HG02973 (cell line): ENCODE data around the gene SMAD2.

Experiments used
- ATAC-seq: cut with Tn5 transposase; IDR thresholded peaks from one replicate; pipeline ENCODE4 v1.9.1; 2021; ENCODE audit warnings: moderate library complexity; ENCODE audit not compliant: unreplicated experiment

SMAD2 gene

DNA sequence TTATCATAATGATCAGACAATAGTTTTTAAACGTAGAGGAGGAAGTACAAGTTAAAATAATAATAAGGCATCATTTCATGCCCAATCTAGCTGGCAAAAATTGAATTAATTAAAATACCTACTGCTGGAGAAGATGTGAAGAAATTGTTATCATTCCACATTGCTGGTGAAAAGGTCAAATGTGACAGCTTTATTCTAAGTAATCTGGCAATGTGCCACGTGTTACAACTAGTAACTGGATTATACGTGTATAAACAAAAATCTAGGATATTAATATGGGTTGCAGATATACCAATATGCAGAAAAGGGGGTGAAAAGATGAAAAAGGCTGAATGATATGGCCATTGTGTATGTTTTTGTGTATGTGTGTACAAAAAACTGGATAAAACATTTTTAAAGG, 32.4 kb downstream of the SMAD2 start:
- no peak for ATAC-seq

DNA sequence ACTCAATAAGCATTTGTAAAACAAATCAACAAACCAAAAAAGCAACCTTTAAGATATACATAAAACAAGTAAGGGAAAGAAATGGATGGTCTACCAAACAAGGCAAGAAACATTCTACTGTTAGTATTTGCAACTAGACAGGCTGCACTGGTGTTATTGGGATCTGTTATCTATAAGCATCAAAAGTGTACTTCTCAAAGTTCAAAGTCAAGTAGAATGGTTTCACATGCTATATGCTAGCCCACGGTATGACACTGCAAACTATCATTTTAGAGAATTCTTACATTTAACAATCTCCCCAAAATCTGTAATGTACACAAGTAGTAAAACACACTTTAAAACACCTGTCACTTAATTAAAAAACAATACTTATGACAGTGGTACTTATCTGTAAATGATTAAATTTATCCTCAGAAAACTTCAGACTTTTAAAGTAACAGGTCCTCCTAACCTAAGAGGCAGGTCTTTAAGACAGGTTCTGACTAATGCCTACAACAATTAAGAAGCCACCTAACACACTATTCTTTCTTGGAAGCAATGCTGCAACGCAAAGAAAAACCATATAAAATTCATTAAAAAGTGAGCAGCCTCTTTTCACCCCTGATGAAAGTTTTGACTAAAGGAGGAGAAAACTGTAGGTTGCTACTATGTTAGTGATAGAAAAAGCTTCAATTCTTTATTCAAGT, 34.8 kb downstream of the SMAD2 start:
- ATAC-seq, result no peak

- ATAC-seq, result no peak
Observed at GRCh38 chr18:47893939-47894699, 36.3 kb downstream of the SMAD2 start.

DNA sequence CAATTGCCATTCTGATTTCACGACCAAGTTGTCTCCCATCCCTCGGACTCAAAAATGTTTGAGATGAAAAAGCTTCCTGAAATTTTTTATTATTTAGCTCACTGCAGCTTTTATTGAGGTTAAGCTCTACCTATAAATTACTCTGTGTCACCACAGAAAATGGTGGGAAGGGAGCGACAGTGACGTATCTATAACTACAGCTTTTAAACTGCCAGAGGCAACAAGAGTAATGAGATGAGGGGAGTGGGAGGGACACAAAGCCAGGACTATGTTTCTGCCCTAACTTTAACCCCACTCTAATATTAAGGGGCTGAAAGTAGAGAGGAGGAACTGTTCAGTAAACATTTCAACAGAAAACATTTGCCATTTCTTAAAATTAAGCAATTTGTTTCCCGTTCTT, 37.4 kb downstream of the SMAD2 start:
- no peak for ATAC-seq

DNA sequence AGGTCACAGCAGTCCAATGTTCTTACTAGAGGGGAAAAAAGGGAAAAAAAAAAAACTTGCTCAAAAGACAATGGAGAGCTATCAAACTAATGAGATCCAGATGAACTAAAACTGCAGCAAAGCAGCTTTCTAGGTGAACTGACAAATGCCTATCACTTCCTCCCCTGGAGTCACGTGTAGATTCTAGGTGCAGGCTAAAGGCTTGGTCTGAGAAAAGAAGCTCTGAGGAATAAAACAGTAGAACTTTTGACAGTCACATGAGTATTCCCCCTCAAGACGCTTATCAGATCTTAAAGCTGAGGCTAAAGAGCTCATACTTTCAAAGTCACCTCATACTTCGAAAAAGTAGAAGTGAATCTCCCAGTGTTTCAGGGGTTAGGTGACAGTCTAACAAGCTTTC, 42.3 kb downstream of the SMAD2 start:
- no peak for ATAC-seq

GRCh38 chr18:47887227-47887626, 43.2 kb downstream of the SMAD2 start:
- ATAC-seq, result no peak

DNA sequence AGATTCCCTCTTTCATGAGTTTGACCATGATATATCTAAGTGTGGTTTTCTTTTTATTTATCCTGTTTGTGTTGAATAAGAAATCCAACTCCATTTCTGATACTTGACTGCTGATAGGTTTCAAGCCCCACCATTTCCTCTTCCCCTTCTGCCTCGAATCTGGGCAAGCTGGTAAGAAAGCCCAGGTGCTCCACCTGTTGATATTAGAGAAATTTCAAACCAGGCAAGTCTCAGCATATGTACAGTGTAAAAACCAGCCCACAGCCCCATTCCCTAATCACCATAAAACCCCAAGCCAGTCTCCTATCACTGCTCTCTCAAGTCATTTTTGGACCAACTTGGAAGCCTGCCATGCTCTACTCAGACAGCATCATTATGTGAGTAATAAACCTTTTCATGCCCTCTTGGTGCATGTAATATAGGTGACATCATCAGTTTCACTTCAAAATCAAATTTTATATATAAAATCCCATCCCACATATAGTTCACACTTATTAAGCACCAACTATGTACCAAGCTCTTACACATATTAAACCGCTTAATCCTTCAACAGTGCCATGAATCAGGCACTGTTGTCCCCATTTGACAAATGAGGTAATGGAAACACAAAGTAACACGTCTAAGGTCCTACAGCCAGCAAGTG, 46.6 kb downstream of the SMAD2 start:
- ATAC-seq, result no peak

DNA sequence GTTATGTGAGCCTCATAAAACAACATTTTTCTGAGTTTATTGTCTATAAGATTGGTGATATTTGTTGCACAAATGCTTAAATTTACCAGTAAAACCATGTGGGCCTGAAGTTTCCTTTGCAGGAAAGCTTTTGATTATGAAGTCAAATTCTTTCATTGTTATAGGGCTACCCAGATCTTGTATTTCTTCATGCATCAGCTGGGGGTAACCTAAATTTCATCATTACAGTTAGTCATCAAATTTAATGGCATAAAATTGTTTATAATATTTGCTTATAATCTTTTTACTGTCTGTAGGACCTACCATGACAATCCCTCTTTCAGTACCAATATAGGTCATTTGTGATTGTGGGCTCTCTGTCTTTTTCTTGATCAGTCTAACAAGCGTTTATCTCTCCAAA, 47.8 kb downstream of the SMAD2 start:
- ATAC-seq, result no peak

- no peak for ATAC-seq
Observed at GRCh38 chr18:47881752-47882455, 48.6 kb downstream of the SMAD2 start.

DNA sequence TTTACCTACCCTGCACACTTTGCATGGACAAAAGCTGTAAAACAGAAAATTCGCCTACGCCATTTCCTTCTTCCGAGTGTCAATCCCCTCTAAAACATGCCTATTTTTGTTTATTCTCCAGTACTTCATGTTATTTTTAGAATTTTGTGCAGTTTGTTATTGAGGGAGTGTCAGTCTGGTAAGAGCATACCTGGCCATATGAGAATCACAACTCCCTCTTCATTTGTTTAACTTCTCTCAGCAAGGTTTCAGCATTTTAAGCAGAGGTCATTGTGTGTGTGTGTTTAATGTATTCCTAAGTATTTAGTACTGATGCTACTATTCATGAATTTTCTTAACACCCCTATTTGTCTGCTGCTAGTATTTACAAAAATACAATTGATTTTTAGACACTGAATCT, 49.4 kb downstream of the SMAD2 start:
- ATAC-seq, result no peak

DNA sequence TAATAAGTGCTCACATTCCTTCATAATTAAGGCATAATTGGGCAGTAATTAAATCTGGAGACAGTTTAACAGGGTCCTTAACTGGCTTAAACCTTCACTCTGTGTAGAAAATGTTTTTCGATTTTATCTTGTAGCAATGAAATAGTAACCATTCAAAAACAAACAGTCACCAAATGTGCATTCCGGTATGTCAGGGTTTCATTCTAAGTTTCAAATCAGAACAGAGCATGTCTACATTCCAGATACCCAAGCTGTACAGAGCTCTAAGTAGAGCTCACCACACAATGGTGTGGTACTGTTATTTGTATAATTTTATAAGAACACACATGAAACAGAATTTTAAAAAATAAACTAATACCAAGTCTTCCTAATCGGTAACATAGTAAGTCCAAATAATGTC, 52.6 kb downstream of the SMAD2 start:
- no peak for ATAC-seq

- ATAC-seq, result no peak
Observed at GRCh38 chr18:47876813-47877212, 53.6 kb downstream of the SMAD2 start.

- no peak for ATAC-seq
Observed at GRCh38 chr18:47873625-47874024, 56.8 kb downstream of the SMAD2 start.

DNA sequence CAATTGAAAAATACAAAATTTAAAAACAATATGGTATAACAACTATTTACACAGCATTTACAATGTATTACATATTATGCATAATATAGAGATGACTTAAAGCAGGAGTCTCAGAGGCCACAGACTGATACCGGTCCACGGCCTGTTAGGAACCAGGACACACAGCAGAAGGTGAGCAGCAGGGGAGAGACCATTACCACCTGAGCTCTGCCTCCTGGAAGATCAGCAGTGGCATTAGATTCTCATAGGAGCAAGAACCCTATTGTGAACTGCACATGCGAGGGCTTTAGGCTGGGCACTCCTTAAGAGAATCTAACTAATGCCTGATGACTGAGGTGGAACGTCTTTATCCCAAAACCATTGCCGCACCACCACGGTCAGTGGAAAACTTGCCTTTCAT, 58.0 kb downstream of the SMAD2 start:
- no peak for ATAC-seq

DNA sequence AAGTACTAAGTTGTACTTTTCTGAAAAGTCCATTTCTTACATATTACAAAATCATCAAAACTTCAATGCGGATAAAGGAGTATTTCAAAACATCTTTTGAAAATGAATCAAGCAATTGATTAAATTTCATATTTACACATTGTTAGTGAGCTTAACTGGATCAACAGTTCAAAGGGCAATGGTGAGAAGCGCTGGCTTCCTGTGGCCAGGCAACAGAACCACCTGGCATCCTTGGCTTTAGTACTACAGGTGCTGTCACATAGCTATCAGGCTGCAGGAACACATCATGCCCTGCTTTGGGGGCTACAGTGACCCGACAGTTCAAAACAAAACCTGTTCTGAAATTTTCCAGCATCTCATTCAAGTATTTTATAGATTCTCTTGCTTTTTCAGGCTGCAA, 59.2 kb downstream of the SMAD2 start:
- no peak for ATAC-seq

GRCh38 chr18:47870605-47871004, 59.9 kb downstream of the SMAD2 start:
- no peak for ATAC-seq

DNA sequence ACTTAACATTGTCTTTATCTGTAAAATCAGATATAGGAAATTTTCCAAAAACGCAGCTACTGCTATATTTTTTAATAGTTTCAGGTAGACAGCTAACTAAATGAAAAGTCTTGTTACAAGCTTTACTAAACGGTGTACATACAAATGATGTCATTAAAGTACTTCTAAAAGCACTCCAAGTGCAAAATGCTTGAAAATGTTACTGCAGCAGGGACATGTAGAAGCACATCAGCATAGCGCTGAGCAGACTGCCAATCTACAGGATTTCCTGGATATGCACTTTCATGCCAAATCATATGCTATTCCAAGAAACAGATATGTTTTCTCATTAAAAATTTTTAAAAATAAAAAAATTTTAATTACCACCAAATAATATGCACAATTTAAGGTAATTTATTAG, 61.7 kb downstream of the SMAD2 start:
- ATAC-seq, result no peak

DNA sequence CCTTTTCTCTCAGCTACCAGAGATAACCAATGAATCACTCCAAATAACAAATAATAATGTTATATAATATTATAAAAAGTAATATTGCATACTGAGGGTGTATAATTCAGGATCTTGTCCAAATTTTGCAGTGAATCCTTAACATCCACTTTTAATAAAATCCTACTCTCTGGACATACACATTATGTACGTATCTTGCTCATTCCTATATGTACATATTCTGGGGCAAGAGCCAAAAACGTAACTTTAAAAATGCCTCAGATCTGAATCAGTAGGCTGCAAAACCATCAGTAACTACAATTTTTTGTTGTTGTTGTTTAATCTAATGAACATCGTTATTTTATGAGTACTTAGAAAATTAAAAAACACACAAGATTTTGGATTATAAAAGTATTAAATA, 65.3 kb downstream of the SMAD2 start:
- ATAC-seq, result no peak

DNA sequence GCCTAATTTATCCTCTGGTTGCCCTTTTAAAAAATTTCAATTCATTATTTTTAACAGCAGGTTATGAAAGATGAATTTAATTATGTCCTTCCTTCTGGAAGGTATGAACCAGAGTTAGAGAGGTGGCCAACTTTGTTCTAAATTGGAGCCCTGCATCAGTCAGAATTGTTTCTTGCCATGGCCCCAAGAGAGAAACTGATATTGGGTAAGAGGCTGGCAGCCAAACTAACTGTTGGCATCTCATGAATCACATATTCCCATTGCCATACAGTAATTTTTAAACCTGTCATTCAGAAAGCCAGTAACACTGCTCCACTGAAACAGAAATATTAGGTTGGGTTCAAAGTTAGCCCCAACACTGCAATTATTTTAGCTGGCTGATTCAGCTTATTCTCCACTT, 67.4 kb downstream of the SMAD2 start:
- ATAC-seq, result no peak

GRCh38 chr18:47858607-47859006, 71.9 kb downstream of the SMAD2 start:
- ATAC-seq, result no peak

GRCh38 chr18:47847635-47848034, 82.8 kb downstream of the SMAD2 start:
- no peak for ATAC-seq

- no peak for ATAC-seq
Observed at GRCh38 chr18:47846431-47846830, 84.0 kb downstream of the SMAD2 start.
